Measurements from ENCODE around the gene WDR46.

The WDR46 gene

GRCh38 chr6:33259032-33259431, 30.0 kb downstream of the WDR46 start:
- no peak overlapping the region for H3K27ac ChIP-seq
- TF ChIP-seq CTCF (conservative IDR thresholded peaks at IDR 0.05), result no peak

- no peak overlapping the region for H3K27ac ChIP-seq
- no peak for TF ChIP-seq CTCF (conservative IDR thresholded peaks at IDR 0.05)
Measured at GRCh38 chr6:33254591-33254990, 34.4 kb downstream of the WDR46 start.

DNA sequence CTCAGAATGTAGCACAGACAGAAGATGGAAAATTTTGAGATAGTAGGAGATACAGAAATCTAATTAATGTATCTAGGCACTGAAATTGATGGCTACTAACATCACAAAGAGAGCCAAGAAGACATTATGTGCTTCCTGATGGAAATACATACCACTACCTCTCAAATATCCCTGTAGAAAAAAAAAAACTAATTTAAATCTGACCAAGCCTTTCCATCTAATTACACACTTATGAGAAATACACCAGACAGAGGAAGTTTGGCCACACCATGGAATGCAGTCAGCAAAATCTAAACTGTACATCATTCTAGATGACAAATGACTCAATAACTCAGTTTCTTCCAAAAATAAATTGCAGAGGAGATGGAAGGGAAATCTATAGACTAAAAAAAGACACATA, 36.3 kb downstream of the WDR46 start:
- no peak overlapping the region for H3K27ac ChIP-seq
- TF ChIP-seq CTCF (conservative IDR thresholded peaks at IDR 0.05), result no peak

GRCh38 chr6:33251395-33252012, 37.5 kb downstream of the WDR46 start:
- peak overlapping the region; percentile 98; the same call in 1 of the 2 replicates for H3K27ac ChIP-seq
- TF ChIP-seq CTCF (conservative IDR thresholded peaks at IDR 0.05), result no peak

DNA sequence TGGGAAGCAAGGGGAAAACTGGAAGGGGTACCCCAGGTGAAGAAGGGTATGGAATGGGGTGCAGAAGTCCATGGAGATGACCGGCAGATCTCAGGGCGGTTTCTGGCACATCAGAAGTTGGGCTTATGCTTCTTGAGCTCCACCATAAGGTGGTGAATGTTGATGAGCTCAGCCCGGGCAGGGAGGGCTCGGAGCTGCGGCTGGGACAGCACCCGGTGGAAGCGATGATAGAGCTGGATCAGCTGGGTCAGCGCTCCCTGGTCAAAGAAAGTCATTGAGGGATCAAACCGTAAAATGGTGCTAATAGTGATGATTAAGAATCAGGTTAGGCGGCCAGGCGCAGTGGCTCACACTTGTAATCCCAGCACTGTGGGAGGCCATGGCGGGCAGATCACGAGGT, 38.3 kb downstream of the WDR46 start:
- TF ChIP-seq CTCF (conservative IDR thresholded peaks at IDR 0.05), result no peak
- peak overlapping the region; percentile 98 for H3K27ac ChIP-seq

- TF ChIP-seq CTCF (conservative IDR thresholded peaks at IDR 0.05), result no peak
- H3K27ac ChIP-seq, result peak overlapping the region; percentile 98
Measured at GRCh38 chr6:33249732-33250630, 39.1 kb downstream of the WDR46 start.

GRCh38 chr6:33248932-33249731, 39.9 kb downstream of the WDR46 start:
- peak overlapping the region; percentile 98 for H3K27ac ChIP-seq
- no peak for TF ChIP-seq CTCF (conservative IDR thresholded peaks at IDR 0.05)

Data from VCaP (cell line).